Smooth muscle cell (in vitro differentiated cells): ENCODE measurements around the gene EPS8L1. TPM values are rescaled to one million over a fixed set of nuclear protein-coding genes. Genes with fewer than 3 reads are reported as not detected.

Experiments
- DNase-seq: peaks from one replicate; lab custom pipeline; 2025; ENCODE audit not compliant: unreplicated experiment; lab: John Stamatoyannopoulos, UW
- H2AFZ ChIP-seq: fragments of 200-600 bp; sonication (generic); 2 replicates; pipeline ENCODE4 v1.6.0; 2016; ENCODE audit warnings: antibody characterized with exemption, low read depth, mild to moderate bottlenecking
- H3F3A ChIP-seq: fragments of 200-600 bp; sonication (generic); 2 replicates; pipeline ENCODE4 v1.6.0; 2017; ENCODE audit warnings: antibody characterized with exemption, low read depth
- H3K27ac ChIP-seq: fragments of 200-600 bp; sonication (generic); 2 replicates; pipeline ENCODE4 v1.5.1; 2016; ENCODE audit warnings: low read depth, mild to moderate bottlenecking
- H3K27me3 ChIP-seq: fragments of 200-600 bp; sonication (generic); 2 replicates; pipeline ENCODE4 v1.6.1; 2016; ENCODE audit warnings: low read depth, mild to moderate bottlenecking
- H3K36me3 ChIP-seq: fragments of 200-600 bp; sonication (generic); 2 replicates; pipeline ENCODE4 v1.5.1; 2016; ENCODE audit warnings: low read depth
- H3K4me1 ChIP-seq: fragments of 200-600 bp; sonication (generic); 2 replicates; pipeline ENCODE4 v1.5.1; 2016; ENCODE audit warnings: low read depth
- H3K4me2 ChIP-seq: fragments of 200-600 bp; sonication (generic); 2 replicates; pipeline ENCODE4 v1.6.0; 2016; ENCODE audit warnings: mild to moderate bottlenecking
- H3K4me3 ChIP-seq: fragments of 200-600 bp; sonication (generic); 2 replicates; pipeline ENCODE4 v1.5.1; 2016; ENCODE audit warnings: mild to moderate bottlenecking
- H3K79me2 ChIP-seq: fragments of 200-600 bp; sonication (generic); 2 replicates; pipeline ENCODE4 v1.6.0; 2016; ENCODE audit warnings: low read depth, mild to moderate bottlenecking
- H3K9ac ChIP-seq: fragments of 200-600 bp; sonication (generic); 2 replicates; pipeline ENCODE4 v1.6.0; 2016; ENCODE audit warnings: low read depth
- H3K9me3 ChIP-seq: fragments of 200-600 bp; sonication (generic); replicated peaks from 2 replicates; pipeline ENCODE4 v1.5.1; 2016; ENCODE audit warnings: low read depth
- H4K20me1 ChIP-seq: fragments of 200-600 bp; sonication (generic); 2 replicates; pipeline ENCODE4 v1.6.0; 2016; ENCODE audit warnings: low read depth
- CTCF ChIP-seq: fragments of 200-600 bp; sonication (generic); IDR thresholded peaks from 2 replicates; pipeline ENCODE4 v1.5.1; 2017; ENCODE audit warnings: borderline replicate concordance, mild to moderate bottlenecking, antibody characterized with exemption; ENCODE audit not compliant: insufficient read depth, poor library complexity, severe bottlenecking
- WGBS: methylation state at CpG from one replicate; pipeline ENCODE4 v1.1.7; 2016; ENCODE audit warnings: low lambda C conversion rate; 5-methylcytosine and 5-hydroxymethylcytosine counted together
- polyA plus RNA-seq: library from polyadenylated mRNA; unstranded; fragments of >200 nt; fragmentation: Nextera tagmentation; extraction: Ambion mirVana; gene quantifications from 2 replicates; pipeline ENCODE4 v1.2.1, GENCODE V29; 2016
- total RNA-seq: library from RNA; depleted of rRNA; stranded (reverse); fragments of >200 nt; gene quantifications from 2 replicates; pipeline ENCODE4 v1.2.3, GENCODE V29; 2014

The EPS8L1 gene
- total and polyA plus RNA-seq, 2 experiments from 2014 or later, result 16.8 to 32.9 TPM

GRCh38 chr19:55044771-55045716, 30.6 kb upstream of the EPS8L1 start:
- Histone ChIP-seq H3K4me2 (no peak overlapping the region), H3K9ac (no peak overlapping the region), H3K36me3 (no peaks in the 10 kb centered on the region), H3K4me1 (no peaks in the 10 kb centered on the region), H3K27ac (no peak overlapping the region), H3K9me3 (no peaks in the 10 kb centered on the region), H3F3A (no peaks in the 10 kb centered on the region), H3K4me3 (no peak overlapping the region), H4K20me1 (peaks cover 4% of the 10 kb centered on the region), H3K79me2 (no peaks in the 10 kb centered on the region), H2AFZ (no peak overlapping the region), H3K27me3 (no peaks in the 10 kb centered on the region)
- no peak for DNase-seq
- WGBS, result 97% methylated on average over 30 of the region's 30 CpGs
- TF ChIP-seq CTCF, result no peak

- 95% methylated on average over 17 of the region's 17 CpGs for WGBS
- no peak overlapping the region for H3K4me2 ChIP-seq
Observed at GRCh38 chr19:55046975-55047622, 28.6 kb upstream of the EPS8L1 start.

GRCh38 chr19:55047951-55048350, 27.7 kb upstream of the EPS8L1 start:
- no peak overlapping the region for H3K4me3 ChIP-seq
- H4K20me1 ChIP-seq, result peaks cover 10% of the 10 kb centered on the region
- DNase-seq, result no peak
- no peak overlapping the region for H2AFZ ChIP-seq
- no peaks in the 10 kb centered on the region for H3K36me3 ChIP-seq
- no peak overlapping the region for H3K27ac ChIP-seq
- no peaks in the 10 kb centered on the region for H3K9me3 ChIP-seq
- no peaks in the 10 kb centered on the region for H3K27me3 ChIP-seq
- no peaks in the 10 kb centered on the region for H3K4me1 ChIP-seq
- H3K4me2 ChIP-seq, result no peak overlapping the region
- H3F3A ChIP-seq, result no peaks in the 10 kb centered on the region
- TF ChIP-seq CTCF, result no peak
- H3K79me2 ChIP-seq, result no peaks in the 10 kb centered on the region
- no peak overlapping the region for H3K9ac ChIP-seq
- 95% methylated on average over 12 of the region's 12 CpGs for WGBS

More at GRCh38 chr19:55046975-55047622, 28.6 kb upstream of the EPS8L1 start:
- Histone ChIP-seq H3K9ac (no peak overlapping the region), H2AFZ (no peak overlapping the region), H3F3A (no peaks in the 10 kb centered on the region), H3K79me2 (no peaks in the 10 kb centered on the region), H3K27ac (no peak overlapping the region), H3K9me3 (no peaks in the 10 kb centered on the region), H4K20me1 (peaks cover 10% of the 10 kb centered on the region), H3K27me3 (no peaks in the 10 kb centered on the region), H3K36me3 (no peaks in the 10 kb centered on the region), H3K4me1 (no peaks in the 10 kb centered on the region), H3K4me3 (no peak overlapping the region)
- no peak for DNase-seq
- no peak for TF ChIP-seq CTCF
